Activated B cell treated with CpG ODN at 0.5 μM for 24 hours (primary cell): ENCODE results near the gene TBC1D25. TPM values are rescaled to one million over a fixed set of nuclear protein-coding genes. Genes with fewer than 3 reads are reported as not detected.

ENCODE experiments used
- ATAC-seq: fragments of 200-7000 bp; cut with Tn5 transposase; one replicate; pipeline ENCODE4 v1.10.0; 2021; ENCODE audit warnings: low read depth, mild to moderate bottlenecking, moderate library complexity
- CTCF ChIA-PET: fragments of 350-600 bp; sonication (Branson Sonifier 250); formaldehyde crosslinking; loops from one replicate; lab custom pipeline; 2021; ENCODE audit warnings: antibody characterized with exemption; lab: Charles Lee
- POLR2A ChIA-PET: fragments of 350-600 bp; sonication (Branson Sonifier 250); formaldehyde crosslinking; loops from one replicate; lab custom pipeline; 2021; ENCODE audit warnings: antibody characterized with exemption; lab: Charles Lee
- DNase-seq: peaks from one replicate; pipeline ENCODE4 v3.0.0; 2022
- H3K27ac Mint-ChIP-seq: one replicate; pipeline ENCODE4 v1.8.0; 2020; ENCODE audit warnings: mixed read lengths
- H3K27me3 Mint-ChIP-seq: one replicate; pipeline ENCODE4 v1.8.0; 2021; ENCODE audit warnings: mixed read lengths
- H3K36me3 Mint-ChIP-seq: one replicate; pipeline ENCODE4 v1.8.0; 2021; ENCODE audit warnings: low read depth, mixed read lengths
- H3K4me1 Mint-ChIP-seq: one replicate; pipeline ENCODE4 v1.8.0; 2021; ENCODE audit warnings: mixed read lengths
- H3K4me3 Mint-ChIP-seq: one replicate; pipeline ENCODE4 v1.8.0; 2020; ENCODE audit warnings: mild to moderate bottlenecking, mixed read lengths
- H3K9me3 Mint-ChIP-seq: one replicate; pipeline ENCODE4 v1.8.0; 2020; ENCODE audit warnings: mixed read lengths
- CTCF ChIP-seq: fragments of 200-600 bp; IDR thresholded peaks from one replicate; pipeline ENCODE4 v1.8.0; 2022; ENCODE audit warnings: antibody characterized with exemption, mild to moderate bottlenecking
- intact Hi-C: fragments of 100-400 bp; cut with micrococcal nuclease; formaldehyde crosslinking; loops from one replicate; pipeline ENCODE4 v1.15.1; 2024
- total RNA-seq: library from RNA; stranded (reverse); gene quantifications from 2 replicates; pipeline ENCODE4 v1.2.3, GENCODE V29; 2022

The TBC1D25 gene
- total RNA-seq, 1 donor from 2014 or later, result 16.4 TPM

- Mint-ChIP-seq H3K4me1 (peaks cover 7% of the 10 kb centered on the region), H3K4me3 (no peak overlapping the region), H3K27ac (no peak overlapping the region), H3K27me3 (no peaks in the 10 kb centered on the region), H3K9me3 (no peaks in the 10 kb centered on the region), H3K36me3 (peaks cover 47% of the 10 kb centered on the region)
- TF ChIP-seq CTCF, result no peak
- DNase-seq (no peak), ATAC-seq (no peak)
- POLR2A ChIA-PET, result no interaction called here
- intact Hi-C loops, result no loop called here
- CTCF ChIA-PET, result no interaction called here
Observed at GRCh38 chrX:48601741-48602394, 62.4 kb downstream of the TBC1D25 start.

DNA sequence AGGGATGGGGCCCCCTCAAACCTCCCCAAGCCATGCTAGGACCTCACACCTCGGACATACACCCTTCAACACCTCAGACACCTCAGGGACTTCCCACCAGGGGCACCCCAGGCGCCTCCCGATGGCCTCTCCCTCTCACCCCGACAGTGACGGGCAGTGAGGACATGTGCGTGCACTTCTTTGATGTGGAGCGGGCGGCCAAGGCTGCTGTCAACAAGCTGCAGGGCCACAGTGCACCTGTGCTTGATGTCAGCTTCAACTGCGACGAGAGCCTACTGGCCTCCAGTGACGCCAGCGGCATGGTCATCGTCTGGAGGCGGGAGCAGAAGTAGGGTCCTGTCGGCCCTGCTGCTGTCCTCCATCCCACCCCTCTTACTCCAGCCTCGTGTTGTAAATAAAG is 65.2 kb downstream of the TBC1D25 start:
- no peaks in the 10 kb centered on the region for H3K4me1 Mint-ChIP-seq
- no peaks in the 10 kb centered on the region for H3K27me3 Mint-ChIP-seq
- H3K27ac Mint-ChIP-seq, result no peak overlapping the region
- no peaks in the 10 kb centered on the region for H3K9me3 Mint-ChIP-seq
- TF ChIP-seq CTCF, result no peak
- peaks cover 34% of the 10 kb centered on the region for H3K36me3 Mint-ChIP-seq
- ATAC-seq (no peak), DNase-seq (no peak)
- CTCF ChIA-PET, result no interaction called here
- H3K4me3 Mint-ChIP-seq, result no peak overlapping the region
- intact Hi-C loops, result no loop called here
- POLR2A ChIA-PET, result no interaction called here

DNA sequence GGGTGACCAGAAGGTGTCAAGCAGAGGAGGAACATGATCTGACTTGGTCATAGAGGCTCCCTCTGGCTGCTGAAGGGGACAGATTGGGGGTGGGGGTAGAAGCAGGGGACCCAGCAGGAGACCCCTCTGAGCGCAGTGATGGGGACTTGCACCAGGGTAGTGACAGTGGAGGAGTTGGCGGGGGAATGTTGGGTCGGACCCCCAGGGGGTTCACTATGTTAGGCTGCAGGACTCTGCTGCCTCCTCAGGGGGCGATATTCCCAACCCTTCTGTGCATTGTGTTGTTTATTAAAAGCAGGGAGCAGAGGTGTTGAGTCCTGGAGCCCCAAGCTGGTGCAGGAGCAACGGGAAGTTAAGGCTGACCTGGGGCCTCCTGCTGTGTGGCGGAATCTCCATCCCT is 66.6 kb downstream of the TBC1D25 start:
- H3K36me3 Mint-ChIP-seq, result peaks cover 27% of the 10 kb centered on the region
- ChIA-PET CTCF (no interaction called here), POLR2A (no interaction called here)
- no peak for ATAC-seq
- no peak for TF ChIP-seq CTCF
- H3K9me3 Mint-ChIP-seq, result no peaks in the 10 kb centered on the region
- H3K4me1 Mint-ChIP-seq, result no peaks in the 10 kb centered on the region
- no peak overlapping the region for H3K4me3 Mint-ChIP-seq
- no peaks in the 10 kb centered on the region for H3K27me3 Mint-ChIP-seq
- DNase-seq, result no peak
- H3K27ac Mint-ChIP-seq, result no peak overlapping the region
- intact Hi-C loops, result no loop called here

- H3K4me1 Mint-ChIP-seq, result no peaks in the 10 kb centered on the region
- intact Hi-C loops, result no loop called here
- ChIA-PET CTCF (no interaction called here), POLR2A (no interaction called here)
- no peak for TF ChIP-seq CTCF
- H3K4me3 Mint-ChIP-seq, result no peak overlapping the region
- DNase-seq, result no peak
- H3K27me3 Mint-ChIP-seq, result no peaks in the 10 kb centered on the region
- no peaks in the 10 kb centered on the region for H3K9me3 Mint-ChIP-seq
- no peak for ATAC-seq
- H3K36me3 Mint-ChIP-seq, result no peaks in the 10 kb centered on the region
- H3K27ac Mint-ChIP-seq, result no peak overlapping the region
Observed at GRCh38 chrX:48611703-48612102, 72.2 kb downstream of the TBC1D25 start.

Other genes with a start within 250 kb of the TBC1D25 start
- not detected in 2 replicates for gene SSX3, start 183.0 kb upstream of the TBC1D25 start, total RNA-seq
- gene SSX4, start 156.2 kb upstream of the TBC1D25 start, total RNA-seq, result not detected in 2 replicates
- gene SSX4B, start 127.8 kb upstream of the TBC1D25 start, total RNA-seq, result not detected in 2 replicates
- 23.5 and 28.9 TPM in 2 replicates for gene SLC38A5, start 69.5 kb upstream of the TBC1D25 start, total RNA-seq
- 39.9 and 44.5 TPM in 2 replicates for gene FTSJ1, start 63.5 kb upstream of the TBC1D25 start, total RNA-seq
- gene PORCN, start 30.7 kb upstream of the TBC1D25 start, total RNA-seq, result 7.8 and 9.8 TPM in 2 replicates
- gene EBP, start 17.9 kb upstream of the TBC1D25 start, total RNA-seq, result 72.4 and 75.5 TPM in 2 replicates
- gene RBM3, start 34.8 kb downstream of the TBC1D25 start, total RNA-seq, result 381 and 394 TPM in 2 replicates
- gene WDR13, start 57.8 kb downstream of the TBC1D25 start, total RNA-seq, result 73.4 and 75.8 TPM in 2 replicates
- gene WAS, start 144.1 kb downstream of the TBC1D25 start, total RNA-seq, result 101 and 102 TPM in 2 replicates
- gene SUV39H1, start 157.0 kb downstream of the TBC1D25 start, total RNA-seq, result 9.1 and 10.8 TPM in 2 replicates
- gene GLOD5, start 222.0 kb downstream of the TBC1D25 start, total RNA-seq, result not detected in 2 replicates
- not detected in 2 replicates for gene GATA1, start 246.9 kb downstream of the TBC1D25 start, total RNA-seq